ENCODE measurements around the gene PRKD2.

Gene PRKD2

DNA sequence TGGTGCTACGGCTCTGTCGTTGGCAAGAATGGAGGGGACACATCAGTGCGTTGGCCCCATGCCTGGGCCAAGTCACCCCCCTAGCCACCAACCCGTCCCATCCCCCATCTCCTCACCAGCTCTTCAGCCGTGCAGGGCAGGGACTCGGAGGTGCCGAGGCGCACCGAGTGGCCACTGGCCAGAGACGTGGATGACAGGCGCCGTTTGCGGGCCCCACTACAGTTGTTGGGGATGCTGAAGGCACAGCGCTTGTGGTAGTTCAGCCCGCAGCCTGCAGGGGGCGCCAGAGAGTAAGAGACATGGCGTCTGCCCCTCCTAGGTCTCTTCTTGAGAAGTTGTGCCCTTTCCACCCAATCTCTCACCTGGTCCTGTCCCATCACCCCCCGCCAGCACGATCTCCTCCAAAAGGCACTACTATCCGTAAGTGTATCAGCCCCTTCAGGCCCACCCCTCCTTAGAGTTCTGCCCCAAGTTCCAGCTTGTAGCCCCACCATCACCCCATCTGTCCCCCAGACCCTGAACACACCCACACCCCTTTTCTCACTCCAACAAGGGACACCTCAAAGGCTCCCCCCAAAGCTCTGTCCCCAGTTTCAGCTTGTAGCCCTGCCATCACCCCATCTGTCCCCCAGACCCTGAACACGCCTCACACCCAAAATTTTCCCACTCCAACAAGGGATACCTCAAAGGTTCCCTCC is 12.4 kb downstream of the PRKD2 start:
- peak; percentile 83 for DNase-seq (ENCODE audit: low spot score)

DNA sequence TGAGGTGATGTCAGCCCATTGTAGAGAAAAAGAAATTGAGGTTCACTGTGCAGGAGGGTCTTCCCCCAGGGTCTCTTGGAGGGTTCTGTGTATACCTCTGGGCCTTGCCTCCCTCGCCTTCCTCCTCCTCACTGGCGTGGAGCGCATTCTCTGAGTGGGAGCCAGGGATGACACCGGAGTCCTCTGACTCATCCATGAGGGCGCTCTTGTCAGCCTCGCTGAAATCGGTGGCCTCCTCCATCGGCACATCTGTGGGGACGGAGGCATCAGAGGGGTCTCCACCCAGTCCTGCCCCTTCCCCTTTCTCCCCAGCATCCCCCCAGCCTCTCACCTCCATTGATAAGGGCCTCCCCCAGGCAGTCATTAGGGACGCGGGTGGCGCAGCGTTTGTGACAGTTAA is 16.2 kb downstream of the PRKD2 start:
- no peak for DNase-seq (ENCODE audit: low spot score)

DNA sequence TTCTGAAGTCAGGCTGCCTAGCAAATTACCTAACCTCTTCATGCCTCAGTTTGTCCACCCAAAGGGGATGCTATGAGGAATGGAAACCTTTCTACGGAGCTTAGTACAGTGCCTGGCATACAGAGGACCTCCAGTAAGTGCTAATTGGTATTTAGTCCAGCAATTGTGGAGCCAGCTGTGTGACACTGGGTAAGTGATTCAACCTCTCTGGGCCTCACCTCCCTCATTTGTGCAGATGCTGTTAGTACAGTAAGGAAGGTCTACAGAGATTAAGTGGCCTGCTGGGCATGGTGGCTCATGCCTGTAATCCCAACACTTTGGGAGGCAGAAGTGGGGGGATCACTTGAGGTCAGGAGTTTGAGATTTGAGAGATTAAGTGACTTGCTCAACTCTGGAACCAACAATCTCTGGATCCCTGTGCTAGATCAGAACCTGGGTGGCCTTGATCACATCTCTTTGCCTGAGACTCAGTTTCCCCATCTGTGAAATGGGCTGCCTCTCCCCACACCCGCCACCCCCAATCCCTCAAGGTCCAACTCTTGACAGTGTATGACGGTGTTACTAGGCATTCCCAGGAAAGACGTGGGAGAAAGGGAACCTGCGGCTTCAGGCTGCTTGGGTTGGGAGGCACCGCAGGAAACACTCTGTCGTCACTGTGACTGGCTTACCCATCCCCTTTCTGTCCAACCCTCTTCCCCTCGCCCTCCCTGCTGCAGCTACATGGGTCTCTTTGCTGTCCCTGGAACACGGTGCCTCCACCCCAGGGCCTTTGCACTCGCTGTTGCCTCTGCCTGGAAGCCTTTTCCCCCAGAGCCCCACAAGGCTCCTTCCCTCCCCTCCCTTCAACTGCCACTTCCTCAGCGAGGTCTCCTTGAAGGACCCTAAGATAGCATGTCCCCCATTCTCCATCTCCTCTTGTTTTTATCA is 18.3 kb downstream of the PRKD2 start:
- DNase-seq (ENCODE audit: low spot score), result no peak

DNA sequence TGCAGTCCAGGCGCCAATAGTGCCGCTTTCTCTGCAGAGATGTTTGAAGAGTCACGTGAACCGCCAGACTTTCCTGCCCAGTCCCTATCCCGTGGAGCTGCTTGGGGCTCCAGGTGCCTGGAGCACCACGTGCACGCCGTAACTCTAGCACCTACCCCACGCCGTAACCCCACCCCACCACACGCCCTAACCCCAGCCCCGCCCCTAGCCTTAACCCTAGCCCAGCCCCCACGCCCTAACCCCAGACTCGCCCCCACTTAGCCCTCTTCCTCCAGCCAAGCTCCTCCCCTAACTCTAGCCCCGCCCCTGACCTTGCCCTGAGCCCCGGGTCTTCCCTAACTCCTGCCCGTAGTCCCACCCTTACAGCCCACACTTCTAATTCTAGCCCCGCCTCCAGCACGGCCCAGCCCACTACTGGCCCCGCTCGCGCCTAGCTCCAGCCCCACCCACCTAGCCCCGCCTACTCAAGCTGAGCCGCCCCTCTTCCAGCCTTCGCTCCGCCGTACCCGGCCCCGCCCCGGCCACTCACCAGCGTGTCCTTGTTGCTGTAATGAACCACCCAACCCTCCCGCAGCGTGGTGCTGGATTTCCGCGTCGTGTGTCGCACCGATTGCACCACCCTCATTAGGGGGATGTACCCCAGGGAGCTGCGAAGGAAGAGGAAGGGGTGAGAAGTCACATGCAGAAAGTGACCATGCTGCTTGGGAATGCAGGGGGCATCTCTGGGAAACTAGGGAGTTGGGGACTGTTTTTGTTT is 19.5 kb downstream of the PRKD2 start:
- no peak for DNase-seq (ENCODE audit: low spot score)

DNA sequence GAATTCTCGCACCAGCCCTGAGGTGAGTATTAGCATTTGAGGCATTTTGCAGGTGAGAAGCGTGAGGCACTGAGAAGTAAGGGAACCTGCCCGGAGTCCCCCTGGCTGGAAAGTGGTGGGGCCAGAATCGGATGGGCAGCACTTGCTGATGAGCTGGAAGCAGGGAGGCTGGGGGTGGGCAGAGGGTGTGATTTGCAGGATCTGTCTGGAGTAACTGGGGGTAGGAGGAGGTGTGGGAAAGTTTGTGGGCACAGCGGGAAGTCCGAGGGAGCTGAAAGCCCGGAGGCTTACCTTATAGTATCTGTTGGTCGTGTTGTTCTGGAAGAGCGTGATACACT is 20.1 kb downstream of the PRKD2 start:
- no peak for DNase-seq (ENCODE audit: low spot score)

DNA sequence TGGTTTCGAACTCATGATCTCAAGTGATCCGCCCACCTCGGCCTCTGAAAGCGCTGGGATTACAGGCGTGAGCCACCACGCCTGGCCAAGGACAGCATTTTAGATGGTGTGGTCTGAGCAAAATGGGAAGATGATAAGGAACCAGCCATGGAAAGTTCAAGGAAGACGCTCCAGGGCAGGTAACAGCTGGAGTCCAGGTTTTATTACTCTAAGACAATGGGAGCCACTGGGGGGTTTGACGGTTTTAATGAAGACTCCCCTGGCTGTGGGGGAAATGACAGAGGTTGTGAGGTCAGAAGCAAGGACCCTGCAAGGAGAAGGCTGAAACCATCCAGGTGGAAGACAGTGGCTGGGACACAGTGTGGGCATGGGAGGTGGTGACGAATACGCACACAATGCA is 20.9 kb downstream of the PRKD2 start:
- no peak for DNase-seq (ENCODE audit: low spot score)

DNA sequence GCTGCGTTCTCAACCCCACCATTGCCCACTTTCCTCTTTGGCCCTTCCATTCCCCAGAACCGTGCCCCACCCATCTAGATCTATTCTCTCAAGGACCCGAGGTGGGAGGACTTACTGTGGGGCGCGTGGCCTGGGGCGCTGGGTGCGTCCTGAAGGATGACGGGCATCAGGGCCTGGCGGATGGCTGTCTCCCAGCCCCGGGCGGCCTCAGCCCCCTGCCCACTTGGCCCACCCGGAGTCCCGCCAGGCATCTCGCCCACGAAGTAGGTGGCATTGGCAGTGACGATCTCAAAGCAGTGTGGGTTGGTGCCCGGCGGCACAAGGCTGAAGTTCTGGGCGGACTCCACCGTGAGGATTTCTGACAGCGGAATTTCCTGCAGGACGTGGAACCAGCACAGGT is 23.2 kb downstream of the PRKD2 start:
- no peak for DNase-seq (ENCODE audit: low spot score)

DNA sequence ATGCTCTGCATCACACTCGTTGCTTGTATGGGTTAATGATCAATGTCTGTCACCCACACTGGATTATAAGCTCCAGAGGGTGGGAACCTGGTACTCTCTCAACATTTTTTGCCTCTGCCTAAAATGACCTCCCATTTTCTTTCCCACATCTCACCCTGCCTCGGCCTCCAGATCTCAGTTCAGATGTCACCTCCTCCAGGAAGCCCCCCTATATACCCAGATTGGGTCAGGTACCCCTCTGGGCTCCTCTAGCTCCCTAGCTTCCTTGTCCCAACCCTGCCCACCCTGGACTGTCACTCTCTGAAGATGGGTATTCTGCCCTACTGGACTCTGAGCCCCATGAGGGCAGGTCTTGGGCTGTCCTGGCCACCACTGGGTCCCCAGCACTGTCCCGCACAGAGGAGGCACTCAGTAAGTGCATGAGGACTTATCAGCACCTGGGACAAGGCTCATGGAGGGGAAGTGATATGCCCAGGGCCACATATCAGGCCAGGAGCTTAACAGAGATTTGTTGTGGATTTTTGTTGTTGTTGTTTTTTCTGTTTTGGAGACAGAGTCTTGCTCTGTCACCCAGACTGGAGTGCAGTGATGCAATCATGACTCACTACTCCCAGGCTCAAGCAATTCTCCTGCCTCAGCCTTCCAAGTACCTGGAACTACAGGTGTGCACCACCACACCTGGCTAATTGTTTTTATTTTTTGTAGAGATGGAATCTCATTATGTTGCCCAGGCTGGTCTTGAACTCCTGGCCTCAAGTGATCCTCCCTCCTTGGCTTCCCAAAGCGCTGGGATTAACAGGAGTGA is 23.8 kb downstream of the PRKD2 start:
- DNase-seq (ENCODE audit: low spot score), result no peak

DNA sequence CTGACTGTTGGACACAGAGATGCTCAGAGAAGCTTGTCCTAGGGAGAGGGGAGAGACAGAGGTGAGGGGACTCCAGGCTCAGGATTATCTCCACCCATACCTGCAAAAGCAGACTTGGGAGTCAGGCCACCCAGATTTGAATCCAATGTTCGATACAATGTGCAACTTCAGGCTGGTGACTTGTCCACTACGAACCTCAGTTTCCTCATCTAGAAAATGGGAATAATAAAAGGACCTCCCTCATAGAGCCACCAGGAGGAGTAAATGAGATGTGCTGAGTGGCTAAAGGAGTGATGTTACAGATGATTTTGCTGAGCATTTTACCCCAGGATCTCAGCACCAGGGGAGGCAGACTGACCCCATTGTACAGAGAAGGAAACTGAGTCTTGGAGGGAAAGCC is 25.0 kb downstream of the PRKD2 start:
- DNase-seq (ENCODE audit: low spot score), result no peak

DNA sequence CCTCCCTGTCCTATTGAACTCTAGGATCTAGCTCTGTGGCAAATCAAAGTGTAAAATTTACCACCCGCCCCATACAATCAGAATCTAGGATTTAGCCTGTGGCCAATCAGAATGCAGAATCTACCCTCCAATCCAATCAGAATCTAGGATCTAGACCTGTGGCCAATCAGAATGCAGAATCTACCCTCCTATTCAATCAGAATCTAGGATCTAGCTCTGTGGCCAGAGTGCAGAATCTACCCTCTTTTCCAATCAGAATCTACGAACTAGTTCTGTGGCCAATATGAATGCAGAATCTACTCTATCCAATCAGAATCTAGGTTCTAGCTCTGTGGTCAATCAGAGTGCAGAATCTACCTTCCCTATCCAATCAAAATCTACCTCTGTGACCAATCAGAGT is 25.8 kb downstream of the PRKD2 start:
- no peak for DNase-seq (ENCODE audit: low spot score)

DNA sequence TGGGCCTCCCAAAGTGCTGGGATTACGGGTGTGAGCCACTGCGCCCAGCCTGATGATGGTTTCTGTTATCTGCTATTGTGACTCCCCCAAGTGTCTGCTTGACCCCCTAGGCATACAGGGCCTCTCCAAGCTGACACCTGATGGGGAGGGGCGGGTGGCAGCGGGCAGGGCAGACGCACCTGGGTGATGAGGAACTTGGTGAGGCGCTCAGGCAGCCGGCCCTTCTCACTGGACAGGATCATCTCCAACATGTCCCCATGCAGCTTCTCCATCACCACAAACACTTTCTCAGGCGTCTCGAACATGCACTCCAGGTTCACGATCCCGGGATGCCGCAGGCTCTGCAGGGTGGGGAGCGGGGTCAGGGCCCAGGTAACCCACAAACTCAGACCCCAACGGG is 27.6 kb downstream of the PRKD2 start:
- no peak for DNase-seq (ENCODE audit: low spot score)

DNA sequence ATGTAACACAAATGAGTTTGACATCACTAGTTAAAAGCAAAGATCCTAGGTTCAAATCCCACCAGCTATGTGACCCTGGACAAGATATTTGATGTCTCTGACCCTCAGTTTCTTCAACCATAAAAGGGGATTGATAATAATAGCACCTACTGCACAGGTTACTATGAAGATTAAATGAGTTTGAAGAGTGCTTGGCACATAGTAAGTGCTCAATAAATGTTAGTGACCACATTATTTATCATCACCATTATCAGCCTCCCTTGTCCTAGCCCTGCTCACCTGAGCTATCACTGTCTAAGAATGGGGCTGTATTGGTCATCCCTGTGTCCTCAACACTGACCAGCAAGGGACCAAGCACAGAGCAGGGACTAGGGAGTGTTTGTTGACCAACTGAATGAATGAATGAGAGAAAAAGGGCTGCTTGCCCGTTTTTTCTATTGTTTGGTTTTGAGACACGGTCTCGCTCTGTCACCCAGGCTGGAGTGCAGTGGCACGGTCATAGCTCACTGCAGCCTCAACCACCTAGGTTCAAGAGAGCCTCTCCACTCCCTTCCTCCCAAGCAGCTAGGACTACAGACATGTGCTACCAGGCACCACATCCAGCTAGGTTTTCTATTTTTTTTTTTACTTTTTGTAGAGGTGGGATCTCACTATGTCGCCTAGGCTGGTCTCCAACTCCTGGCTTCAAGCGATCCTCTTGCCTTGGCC is 29.3 kb downstream of the PRKD2 start:
- no peak for DNase-seq (ENCODE audit: low spot score)

DNA sequence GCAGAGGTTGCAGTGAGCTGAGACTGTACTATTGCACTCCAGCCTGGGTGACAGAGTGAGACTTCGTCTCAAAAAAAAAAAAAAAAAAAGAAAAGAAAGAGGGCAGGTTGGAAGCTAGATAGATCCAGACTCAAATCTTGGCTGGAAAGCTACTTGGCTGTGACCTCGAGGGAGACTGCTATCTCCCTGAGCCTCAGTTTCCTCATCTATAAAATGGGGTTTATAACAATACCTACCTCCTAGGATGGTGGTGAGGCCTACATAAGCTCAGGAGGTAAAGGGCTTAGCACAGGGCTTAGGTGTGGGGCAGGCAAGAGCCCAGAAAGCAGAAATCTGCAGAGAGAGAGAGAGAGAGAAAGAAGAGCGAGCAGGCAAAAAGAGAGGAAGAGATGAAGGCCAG is 31.7 kb downstream of the PRKD2 start:
- no peak for DNase-seq (ENCODE audit: low spot score)

DNA sequence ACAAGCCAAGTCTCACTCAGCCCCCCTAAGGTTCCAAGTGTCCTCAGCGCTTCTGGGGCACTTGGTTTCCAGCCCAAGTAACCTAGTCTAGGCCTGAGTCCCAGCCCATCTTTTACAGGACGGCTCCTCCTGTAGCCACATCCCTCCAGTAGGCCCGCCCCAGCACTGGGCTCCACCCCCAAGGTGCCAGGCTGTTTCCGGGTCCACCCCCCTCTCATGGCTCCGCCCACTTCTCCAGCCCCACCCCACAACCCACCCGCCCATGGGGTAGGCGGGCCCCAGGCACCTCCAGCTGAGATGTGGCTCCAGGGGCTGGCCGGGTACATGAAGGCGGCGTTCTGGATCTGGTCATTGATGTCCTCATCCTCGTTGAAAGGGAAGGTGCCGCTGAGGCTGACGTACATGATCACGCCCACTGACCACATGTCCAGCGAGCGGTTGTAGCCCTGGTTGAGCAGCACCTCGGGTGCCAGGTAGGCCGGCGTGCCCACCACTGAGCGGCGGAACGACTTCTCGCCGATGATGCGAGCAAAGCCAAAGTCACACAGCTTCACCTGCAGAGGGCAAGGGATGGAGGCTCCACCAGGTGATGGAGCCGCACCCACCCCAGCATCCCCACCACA is 38.7 kb downstream of the PRKD2 start:
- DNase-seq (ENCODE audit: low spot score), result peak; percentile 26

DNA sequence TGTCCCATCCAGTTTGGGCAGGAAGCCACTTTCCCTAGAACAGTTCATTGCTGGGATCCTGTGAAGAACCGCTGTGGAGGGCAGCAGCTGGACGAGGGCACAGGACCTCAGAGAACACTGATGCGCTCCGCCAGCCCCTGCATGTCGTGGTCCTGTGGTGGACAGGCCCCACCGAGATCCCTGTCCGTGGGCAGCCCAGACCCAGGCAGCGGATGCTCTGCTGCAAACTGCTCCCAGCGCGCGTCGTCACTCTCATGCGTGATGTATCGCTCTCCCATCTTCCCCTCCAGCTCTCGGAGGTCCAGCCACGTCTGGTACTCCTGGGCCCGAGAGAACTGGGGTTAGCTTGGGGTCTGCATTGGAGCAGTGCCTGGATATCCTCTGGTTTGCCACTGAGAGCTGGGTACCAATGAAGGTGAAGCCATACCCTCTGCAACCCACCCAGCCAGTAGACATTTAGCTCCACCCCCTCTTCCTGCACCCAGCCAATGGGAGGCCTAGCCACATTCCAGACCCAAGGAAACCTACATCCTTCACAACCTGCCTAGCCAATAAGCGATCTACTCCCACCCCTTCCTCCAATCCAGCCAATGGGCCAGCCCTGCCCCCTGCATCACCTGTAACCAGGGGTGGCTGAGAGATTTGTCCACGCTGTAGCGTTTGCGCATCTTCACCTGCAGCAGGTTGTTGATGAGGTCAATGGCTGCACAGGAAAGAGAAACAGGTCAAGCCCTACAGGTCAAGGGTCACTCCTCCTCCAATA is 42.3 kb downstream of the PRKD2 start:
- no peak for DNase-seq (ENCODE audit: low spot score)

DNA sequence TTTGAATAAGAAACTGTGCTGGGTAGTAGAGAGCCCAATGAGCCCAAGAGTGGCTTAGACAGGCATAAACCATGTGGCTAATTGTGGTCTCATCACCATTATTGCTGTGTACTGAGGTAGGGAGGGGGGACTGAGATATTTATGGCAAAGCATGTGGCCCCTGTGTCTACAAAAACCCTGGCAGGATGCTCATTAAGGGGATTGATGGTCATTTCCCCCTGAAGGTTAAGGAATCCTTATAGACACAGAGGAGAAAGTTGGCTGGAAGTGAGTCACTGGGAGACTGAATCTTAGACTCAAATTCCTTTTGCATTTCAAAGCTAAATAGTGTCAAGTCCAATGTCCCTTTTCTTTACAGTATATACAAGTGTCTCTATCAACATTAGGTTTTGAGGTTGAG is 46.1 kb downstream of the PRKD2 start:
- no peak for DNase-seq (ENCODE audit: low spot score)

DNA sequence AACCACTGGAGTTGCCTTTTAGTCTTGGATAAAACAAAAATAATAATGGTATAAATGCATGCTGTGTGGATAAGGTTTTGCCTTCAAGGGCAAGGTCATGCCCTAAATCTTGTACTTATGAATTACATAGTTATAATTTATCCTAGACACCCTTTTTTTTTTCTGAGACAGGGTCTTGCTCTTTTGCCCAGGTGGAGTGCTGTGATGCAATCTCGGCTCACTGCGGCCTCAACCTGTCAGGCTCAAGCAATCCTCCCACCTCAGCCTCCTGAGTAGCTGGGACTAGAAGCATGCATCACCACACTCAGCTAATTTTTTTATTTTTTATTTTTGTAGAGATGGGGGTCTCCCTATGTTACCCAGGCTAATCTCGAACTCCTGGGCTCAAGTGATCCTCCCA is 48.3 kb downstream of the PRKD2 start:
- DNase-seq (ENCODE audit: low spot score), result no peak

DNA sequence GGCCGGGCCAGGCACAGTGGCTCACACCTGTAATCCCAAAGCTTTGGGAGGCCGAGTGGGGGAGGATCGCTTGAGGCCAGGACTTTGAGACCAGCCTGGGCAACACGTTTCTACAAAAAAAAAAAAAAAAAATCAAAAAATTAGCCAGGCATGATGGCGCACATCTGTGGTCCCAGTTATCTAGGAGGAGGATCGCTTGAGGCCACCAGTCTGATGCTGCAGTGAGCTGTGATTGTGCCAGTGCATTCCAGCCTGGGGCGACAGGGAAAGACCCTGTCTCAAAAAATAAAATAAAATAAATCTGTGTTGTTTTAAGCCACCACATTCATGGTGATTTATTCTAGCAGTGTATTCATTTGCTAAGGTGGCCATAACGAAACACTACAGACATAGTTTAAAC is 51.8 kb downstream of the PRKD2 start:
- no peak for DNase-seq (ENCODE audit: low spot score)

DNA sequence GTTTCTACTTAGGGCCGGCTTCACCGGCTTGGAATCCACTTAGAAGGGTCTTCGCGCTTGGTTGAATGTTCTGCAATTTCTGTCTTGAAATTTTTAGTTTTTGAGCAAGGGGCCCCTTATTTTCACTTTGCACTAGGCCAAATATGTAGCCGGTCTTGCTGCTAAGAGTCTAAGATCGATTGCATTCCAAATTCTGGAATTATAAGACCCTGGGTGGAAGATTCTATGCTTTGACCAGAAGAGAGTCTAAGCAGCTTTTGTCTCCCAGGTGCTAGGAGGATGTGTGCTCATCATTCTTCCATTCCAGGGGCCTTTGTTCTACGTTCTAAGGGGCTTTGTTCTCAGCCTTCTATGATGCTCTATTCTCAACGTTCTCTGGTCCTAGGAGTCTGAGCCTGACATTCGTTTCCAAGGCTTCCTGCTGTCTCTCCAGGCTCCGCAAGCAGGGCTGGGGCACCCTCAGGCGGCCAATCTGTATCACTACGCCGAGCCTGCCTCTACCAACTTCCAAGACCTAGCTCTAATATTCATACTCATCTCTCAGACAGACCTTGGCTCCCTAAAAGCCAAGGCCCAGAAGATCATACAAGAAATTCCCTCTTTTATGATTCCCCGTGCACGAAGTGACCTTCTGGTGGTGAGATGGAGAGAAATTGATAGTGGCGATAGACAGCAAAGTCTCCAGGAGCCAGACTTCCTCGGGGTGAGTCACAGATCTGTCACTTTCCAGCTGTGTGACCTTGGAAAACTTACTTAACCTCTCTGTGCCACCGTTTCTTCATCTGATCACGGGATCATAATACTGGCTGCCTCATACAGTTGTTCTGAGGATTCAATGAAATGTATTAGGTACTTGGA is 55.0 kb downstream of the PRKD2 start:
- DNase-seq (ENCODE audit: low spot score), result peak; percentile 77

Data from CD4-positive, alpha-beta T cell treated with Interleukin-15 for 4 hours (primary cell).